Memory B cell (primary cell): ENCODE data around the gene AFF1.

Experiments used
- ATAC-seq: fragments of 150-1000 bp; cut with Tn5 transposase; 2 replicates; pipeline ENCODE4 v1.10.0; 2021; ENCODE audit warnings: low read depth, mild to moderate bottlenecking, moderate library complexity
- DNase-seq, 2 donors: peaks; one replicate each; pipeline ENCODE4 v3.0.0; 2022; ENCODE audit warnings: low spot score in 2 of 2
- H3K27ac Mint-ChIP-seq: one replicate; pipeline ENCODE4 v1.8.0; 2022; ENCODE audit warnings: mild to moderate bottlenecking, moderate library complexity, mixed read lengths
- H3K27me3 Mint-ChIP-seq: one replicate; pipeline ENCODE4 v1.8.0; 2022; ENCODE audit warnings: mixed read lengths
- H3K36me3 Mint-ChIP-seq: one replicate; pipeline ENCODE4 v1.8.0; 2022; ENCODE audit warnings: mild to moderate bottlenecking, mixed read lengths
- H3K4me1 Mint-ChIP-seq: one replicate; pipeline ENCODE4 v1.8.0; 2022; ENCODE audit warnings: mixed read lengths
- H3K4me3 Mint-ChIP-seq: one replicate; pipeline ENCODE4 v1.8.0; 2022; ENCODE audit warnings: mild to moderate bottlenecking, moderate library complexity, mixed read lengths
- H3K9me3 Mint-ChIP-seq: one replicate; pipeline ENCODE4 v1.8.0; 2022; ENCODE audit warnings: mixed read lengths

AFF1 gene

GRCh38 chr4:86935853-86936733, 1.3 kb downstream of the AFF1 start:
- no peaks in the 10 kb centered on the region for H3K9me3 Mint-ChIP-seq
- H3K27ac Mint-ChIP-seq: peak overlapping the region; percentile 96
- H3K4me1 Mint-ChIP-seq: peaks cover 33% of the 10 kb centered on the region
- H3K27me3 Mint-ChIP-seq: no peaks in the 10 kb centered on the region
- peaks cover under 1% of the 10 kb centered on the region for H3K36me3 Mint-ChIP-seq
- DNase-seq: peak; percentile 58 to 66
- H3K4me3 Mint-ChIP-seq: peak overlapping the region; percentile 96
- ATAC-seq: peak; percentile 36

DNA sequence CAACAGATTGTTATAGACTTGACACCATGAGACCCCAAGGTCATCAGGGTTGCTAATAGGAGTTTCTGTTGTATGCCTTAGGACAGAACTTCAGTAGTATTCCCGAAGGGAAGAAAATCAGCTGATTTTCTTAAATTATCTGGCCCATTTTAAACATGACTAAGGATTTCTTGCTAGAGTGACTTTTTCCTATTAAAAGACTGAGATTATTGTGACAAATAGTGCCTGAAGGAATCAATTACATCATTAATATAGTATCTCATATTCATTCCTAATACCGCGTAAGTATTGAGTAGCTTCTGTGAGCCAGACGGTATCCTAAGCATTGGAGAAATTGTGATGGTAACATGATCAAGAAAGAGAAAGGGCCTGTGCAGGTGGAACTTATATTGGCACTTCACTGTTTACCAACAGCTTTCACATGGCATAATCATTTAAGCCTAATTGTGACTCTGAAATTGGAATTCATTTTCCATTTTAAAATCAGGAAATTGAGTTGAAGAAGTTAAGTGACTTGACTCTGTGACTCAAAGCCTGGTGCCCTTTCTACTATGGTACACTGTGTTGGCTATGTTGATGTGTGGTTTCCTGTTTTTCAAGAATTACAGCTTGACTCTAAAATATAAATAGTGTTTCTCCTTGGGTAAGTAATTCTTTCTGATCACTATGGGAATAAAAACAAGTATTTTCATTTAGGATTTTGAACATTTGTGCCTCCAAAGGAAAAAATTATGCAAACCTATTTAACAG, 4.1 kb downstream of the AFF1 start:
- Mint-ChIP-seq H3K4me1 (peaks cover 34% of the 10 kb centered on the region), H3K4me3 (peak overlapping the region; percentile 24), H3K9me3 (no peaks in the 10 kb centered on the region), H3K36me3 (peaks cover 2% of the 10 kb centered on the region), H3K27ac (peak overlapping the region; percentile 97), H3K27me3 (no peaks in the 10 kb centered on the region)
- DNase-seq (no peak), ATAC-seq (no peak)

DNA sequence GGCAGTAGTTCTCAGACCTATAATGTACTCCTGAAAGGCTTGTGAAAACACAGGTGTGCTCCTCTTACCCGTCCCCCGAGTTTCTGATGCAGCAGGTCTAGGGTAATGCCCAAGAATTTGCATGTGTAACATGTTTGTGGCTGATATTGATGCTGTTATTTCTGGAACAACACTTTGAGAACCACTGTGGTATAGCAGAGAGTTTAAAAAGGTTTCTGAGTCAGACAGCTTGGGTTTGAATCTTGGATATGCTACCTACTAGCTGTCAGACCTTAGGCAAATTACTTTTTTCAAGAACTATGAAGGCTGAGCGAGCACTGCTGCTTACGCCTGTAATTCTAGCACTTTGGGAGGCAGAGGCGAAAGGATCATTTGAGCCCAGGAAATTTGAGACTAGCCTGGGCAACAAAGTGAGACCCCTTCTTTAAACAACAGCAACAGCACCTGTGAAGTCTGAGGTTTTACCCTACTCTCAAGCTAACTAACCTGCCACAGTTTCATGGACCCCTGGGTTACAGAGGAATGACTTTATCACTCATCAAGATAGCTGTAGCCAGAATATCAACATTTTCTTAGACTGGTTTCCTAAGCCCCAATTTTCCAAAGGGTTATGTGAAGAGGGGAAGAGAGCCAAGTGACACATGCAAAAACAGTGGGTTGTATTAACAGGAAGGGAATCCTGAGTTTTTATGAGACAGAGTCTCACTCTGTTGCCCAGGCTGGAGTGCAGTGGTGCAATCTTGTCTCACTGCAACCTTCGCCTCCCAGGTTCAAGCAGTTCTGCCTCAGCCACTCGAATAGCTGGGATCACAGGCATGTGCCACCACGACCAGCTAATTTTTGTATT, 5.1 kb downstream of the AFF1 start:
- DNase-seq: peak; percentile 38 to 67
- Mint-ChIP-seq H3K4me3 (peak overlapping the region; percentile 73), H3K27me3 (no peaks in the 10 kb centered on the region), H3K27ac (peak overlapping the region; percentile 97), H3K9me3 (no peaks in the 10 kb centered on the region), H3K4me1 (peaks cover 36% of the 10 kb centered on the region), H3K36me3 (peaks cover 5% of the 10 kb centered on the region)
- peak; percentile 59 for ATAC-seq

- ATAC-seq: no peak
- DNase-seq: no peak
- Mint-ChIP-seq H3K36me3 (peaks cover 5% of the 10 kb centered on the region), H3K27ac (peak overlapping the region; percentile 97), H3K9me3 (no peaks in the 10 kb centered on the region), H3K4me3 (no peak overlapping the region), H3K27me3 (no peaks in the 10 kb centered on the region), H3K4me1 (peaks cover 37% of the 10 kb centered on the region)
These were observed 6.2 kb downstream of the AFF1 start for GRCh38 chr4:86940920-86941460.

DNA sequence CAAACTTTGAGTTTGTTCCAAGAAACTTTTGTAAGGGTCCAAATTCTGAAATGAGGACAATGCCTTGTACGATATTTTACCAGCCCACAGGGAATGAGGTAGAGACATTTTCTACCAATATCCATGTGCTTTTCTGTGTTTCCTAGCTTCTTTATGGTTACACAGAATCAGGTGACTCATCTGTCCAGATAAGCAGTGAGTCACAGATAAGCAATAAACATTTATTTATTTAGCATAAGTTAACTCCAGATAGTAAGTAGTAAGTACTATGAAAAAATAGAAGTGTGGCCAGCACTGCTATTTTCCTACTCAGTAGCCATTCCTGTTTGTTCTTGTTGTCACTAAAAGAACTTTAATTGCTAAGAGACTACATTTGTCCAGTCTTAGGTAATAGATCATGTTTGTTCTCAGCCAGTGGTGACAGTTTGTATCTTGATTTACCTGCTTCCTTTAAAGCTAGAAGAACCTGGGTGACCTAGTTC, 7.4 kb downstream of the AFF1 start:
- DNase-seq (no peak), ATAC-seq (no peak)
- H3K27me3 Mint-ChIP-seq: no peaks in the 10 kb centered on the region
- H3K27ac Mint-ChIP-seq: no peak overlapping the region
- H3K4me1 Mint-ChIP-seq: peaks cover 36% of the 10 kb centered on the region
- peaks cover 7% of the 10 kb centered on the region for H3K36me3 Mint-ChIP-seq
- no peaks in the 10 kb centered on the region for H3K9me3 Mint-ChIP-seq
- no peak overlapping the region for H3K4me3 Mint-ChIP-seq

GRCh38 chr4:86944964-86945781, 10.4 kb downstream of the AFF1 start:
- Mint-ChIP-seq H3K36me3 (peaks cover 11% of the 10 kb centered on the region), H3K4me1 (peaks cover 33% of the 10 kb centered on the region), H3K4me3 (no peak overlapping the region), H3K9me3 (no peaks in the 10 kb centered on the region), H3K27me3 (no peaks in the 10 kb centered on the region), H3K27ac (no peak overlapping the region)
- no peak for DNase-seq
- no peak for ATAC-seq

DNA sequence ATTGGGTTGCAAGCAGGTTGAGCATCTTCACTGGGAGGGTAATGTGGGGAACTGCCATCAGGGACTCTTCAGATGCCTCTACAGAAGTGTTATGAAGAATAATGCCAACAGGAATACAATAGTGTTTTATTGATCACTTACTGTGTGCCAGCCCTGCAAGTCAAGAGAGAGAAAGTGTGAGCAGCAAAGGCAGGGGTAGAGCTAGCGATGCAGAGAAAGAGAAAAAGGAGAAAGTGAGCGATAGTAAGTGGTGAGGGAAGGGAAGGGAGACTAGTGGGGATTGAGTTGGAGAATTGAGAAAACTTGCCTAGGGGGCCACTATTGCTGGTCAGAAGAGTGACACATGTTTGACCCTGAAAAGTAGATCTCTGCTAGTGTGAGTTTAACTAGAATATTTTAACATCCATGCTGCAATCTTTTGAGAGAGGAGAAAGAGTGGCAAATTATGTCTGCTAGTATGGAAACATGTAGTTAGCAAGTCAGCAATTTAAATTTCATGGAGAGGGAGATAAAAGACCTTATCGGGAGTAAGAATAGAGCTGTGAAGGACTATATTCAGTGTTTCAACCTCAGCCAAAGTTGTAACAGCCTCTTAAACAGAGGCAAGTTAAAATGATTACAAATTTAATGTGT, 12.2 kb downstream of the AFF1 start:
- peaks cover 36% of the 10 kb centered on the region for H3K4me1 Mint-ChIP-seq
- H3K9me3 Mint-ChIP-seq: no peaks in the 10 kb centered on the region
- ATAC-seq: no peak
- no peaks in the 10 kb centered on the region for H3K27me3 Mint-ChIP-seq
- H3K4me3 Mint-ChIP-seq: no peak overlapping the region
- no peak for DNase-seq
- H3K36me3 Mint-ChIP-seq: peaks cover 18% of the 10 kb centered on the region
- H3K27ac Mint-ChIP-seq: no peak overlapping the region

- Mint-ChIP-seq H3K4me3 (no peak overlapping the region), H3K27me3 (no peaks in the 10 kb centered on the region), H3K27ac (no peak overlapping the region), H3K9me3 (no peaks in the 10 kb centered on the region), H3K36me3 (peaks cover 16% of the 10 kb centered on the region), H3K4me1 (peaks cover 34% of the 10 kb centered on the region)
- no peak for DNase-seq
- ATAC-seq: no peak
These were observed 12.8 kb downstream of the AFF1 start for GRCh38 chr4:86947501-86948120.

GRCh38 chr4:86948276-86948675, 13.5 kb downstream of the AFF1 start:
- H3K4me3 Mint-ChIP-seq: no peak overlapping the region
- no peak overlapping the region for H3K27ac Mint-ChIP-seq
- peaks cover 30% of the 10 kb centered on the region for H3K4me1 Mint-ChIP-seq
- peaks cover 16% of the 10 kb centered on the region for H3K36me3 Mint-ChIP-seq
- no peak for ATAC-seq
- H3K9me3 Mint-ChIP-seq: no peaks in the 10 kb centered on the region
- no peaks in the 10 kb centered on the region for H3K27me3 Mint-ChIP-seq
- no peak for DNase-seq

DNA sequence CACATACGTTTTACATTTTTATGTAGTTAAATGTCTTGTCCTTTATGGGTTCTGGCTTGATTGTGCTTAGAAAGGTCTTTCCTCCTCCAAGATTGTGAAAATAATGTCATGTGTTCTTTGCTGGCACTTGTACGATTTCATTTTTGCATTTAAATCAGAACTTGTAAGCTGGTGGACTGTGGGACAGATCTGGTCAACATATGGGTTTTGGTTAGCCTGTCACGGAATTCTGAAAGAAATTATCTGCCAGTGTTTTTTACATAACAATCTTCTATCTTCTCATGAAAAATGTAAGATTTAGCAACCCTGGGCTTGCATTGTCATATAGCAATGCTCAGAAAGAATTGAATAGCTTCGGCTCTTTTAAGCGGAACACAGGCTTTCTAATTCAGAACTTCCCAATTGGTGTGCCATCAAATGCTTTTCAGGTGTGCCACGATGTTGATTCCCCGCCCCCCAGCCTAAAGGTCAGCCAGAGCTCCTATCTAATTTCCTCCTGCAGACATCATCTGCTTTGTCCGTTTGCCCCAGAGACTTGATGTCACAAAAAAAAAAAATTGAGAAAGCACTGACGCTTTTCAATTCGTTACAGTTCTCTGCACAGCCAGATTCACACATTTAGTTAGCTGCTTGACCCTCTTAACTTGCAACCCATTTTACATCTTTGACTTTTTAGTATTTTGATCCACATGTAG, 16.2 kb downstream of the AFF1 start:
- Mint-ChIP-seq H3K4me3 (no peak overlapping the region), H3K27me3 (no peaks in the 10 kb centered on the region), H3K27ac (no peak overlapping the region)

GRCh38 chr4:86955888-86956451, 21.2 kb downstream of the AFF1 start:
- DNase-seq (no peak), ATAC-seq (no peak)
- no peak overlapping the region for H3K4me3 Mint-ChIP-seq
- H3K27ac Mint-ChIP-seq: no peak overlapping the region
- peaks cover 11% of the 10 kb centered on the region for H3K36me3 Mint-ChIP-seq
- peaks cover 18% of the 10 kb centered on the region for H3K4me1 Mint-ChIP-seq
- no peaks in the 10 kb centered on the region for H3K27me3 Mint-ChIP-seq
- no peaks in the 10 kb centered on the region for H3K9me3 Mint-ChIP-seq

More for the DNA sequence above, 16.2 kb downstream of the AFF1 start:
- Mint-ChIP-seq H3K4me1 (peaks cover 20% of the 10 kb centered on the region), H3K36me3 (peaks cover 15% of the 10 kb centered on the region), H3K9me3 (no peaks in the 10 kb centered on the region)
- DNase-seq (no peak), ATAC-seq (no peak)
